ENCODE results near the gene SAMD9L.

- TF ChIP-seq CTCF (IDR thresholded peaks at IDR 0.05; ENCODE audit: low read depth, low read length, missing input control), result no peak
- no peak for TF ChIP-seq SP1 (IDR thresholded peaks at IDR 0.05)
Observed at GRCh38 chr7:93175219-93175618, 27.0 kb upstream of the SAMD9L start.
